Measurements from ENCODE around the gene ASTN2. TPM values are rescaled to one million over a fixed set of nuclear protein-coding genes. Genes with fewer than 3 reads are reported as not detected.

Gene ASTN2
- total and polyA plus RNA-seq, 12 donors, result 1.9 to 11.1 (median 4.0) TPM

DNA sequence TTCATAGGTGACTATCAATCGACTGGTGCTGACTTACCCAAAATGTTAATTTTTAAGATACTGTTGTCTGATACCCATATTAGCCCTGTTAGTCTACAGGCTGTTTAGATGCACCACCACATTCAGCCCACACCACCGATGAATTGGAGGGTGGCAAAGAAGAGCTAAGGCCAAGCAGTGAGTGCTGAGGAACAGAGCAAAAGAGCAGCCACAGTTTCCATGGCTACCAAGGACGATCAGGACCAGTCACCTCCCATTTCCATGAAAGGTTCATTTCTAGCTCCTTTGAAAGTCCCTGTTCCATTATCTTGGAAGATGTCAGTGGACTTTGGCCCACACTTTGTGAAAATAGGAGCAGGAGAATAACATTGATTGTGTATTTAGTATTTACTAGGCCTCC, 364.9 kb downstream of the ASTN2 start:
- Histone ChIP-seq H3K4me1 (no peaks in the 10 kb centered on the region), H3K27ac (no peak overlapping the region), H3K4me3 (no peak overlapping the region), H3K36me3 (no peaks in the 10 kb centered on the region), H3K27me3 (no peaks in the 10 kb centered on the region), H3K9me3 (no peaks in the 10 kb centered on the region)
- DNase-seq (no peak), ATAC-seq (no peak)
- 78 to 82% methylated on average over 3 of the region's 3 CpGs for WGBS, 2 donors
- intact Hi-C loops (cut with DNase I), result no loop called here
- TF ChIP-seq, protein P1, sequence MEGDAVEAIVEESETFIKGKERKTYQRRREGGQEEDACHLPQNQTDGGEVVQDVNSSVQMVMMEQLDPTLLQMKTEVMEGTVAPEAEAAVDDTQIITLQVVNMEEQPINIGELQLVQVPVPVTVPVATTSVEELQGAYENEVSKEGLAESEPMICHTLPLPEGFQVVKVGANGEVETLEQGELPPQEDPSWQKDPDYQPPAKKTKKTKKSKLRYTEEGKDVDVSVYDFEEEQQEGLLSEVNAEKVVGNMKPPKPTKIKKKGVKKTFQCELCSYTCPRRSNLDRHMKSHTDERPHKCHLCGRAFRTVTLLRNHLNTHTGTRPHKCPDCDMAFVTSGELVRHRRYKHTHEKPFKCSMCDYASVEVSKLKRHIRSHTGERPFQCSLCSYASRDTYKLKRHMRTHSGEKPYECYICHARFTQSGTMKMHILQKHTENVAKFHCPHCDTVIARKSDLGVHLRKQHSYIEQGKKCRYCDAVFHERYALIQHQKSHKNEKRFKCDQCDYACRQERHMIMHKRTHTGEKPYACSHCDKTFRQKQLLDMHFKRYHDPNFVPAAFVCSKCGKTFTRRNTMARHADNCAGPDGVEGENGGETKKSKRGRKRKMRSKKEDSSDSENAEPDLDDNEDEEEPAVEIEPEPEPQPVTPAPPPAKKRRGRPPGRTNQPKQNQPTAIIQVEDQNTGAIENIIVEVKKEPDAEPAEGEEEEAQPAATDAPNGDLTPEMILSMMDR (IDR thresholded peaks at IDR 0.05), result no peak

GRCh38 chr9:117046666-117047327, 368.1 kb downstream of the ASTN2 start:
- Histone ChIP-seq H3K4me3 (no peak overlapping the region), H3K4me1 (no peaks in the 10 kb centered on the region), H3K27ac (no peak overlapping the region), H3K27me3 (no peaks in the 10 kb centered on the region), H3K9me3 (no peaks in the 10 kb centered on the region), H3K36me3 (no peaks in the 10 kb centered on the region)
- TF ChIP-seq, protein P1 (IDR thresholded peaks at IDR 0.05), result peak in 1 of 9 donors; percentile 10
- intact Hi-C loops (cut with DNase I), result no loop called here
- ATAC-seq, result no peak
- WGBS, 2 donors, result 75 to 78% methylated on average over 3 of the region's 3 CpGs
- DNase-seq, result no peak

GRCh38 chr9:117044241-117044640, 370.6 kb downstream of the ASTN2 start:
- H3K27ac ChIP-seq, result no peak overlapping the region
- no peaks in the 10 kb centered on the region for H3K9me3 ChIP-seq
- H3K4me1 ChIP-seq, result no peaks in the 10 kb centered on the region
- no peaks in the 10 kb centered on the region for H3K36me3 ChIP-seq
- WGBS, 2 donors, result 47 to 54% methylated on average over 4 of the region's 4 CpGs
- TF ChIP-seq, protein P1 (IDR thresholded peaks at IDR 0.05), result no peak
- H3K27me3 ChIP-seq, result no peaks in the 10 kb centered on the region
- no peak overlapping the region for H3K4me3 ChIP-seq
- intact Hi-C loops (cut with DNase I), result no loop called here
- DNase-seq, result no peak
- no peak for ATAC-seq

- H3K4me1 ChIP-seq, result no peaks in the 10 kb centered on the region
- TF ChIP-seq, protein P1 (IDR thresholded peaks at IDR 0.05), result no peak
- intact Hi-C loops (cut with DNase I), result no loop called here
Observed at GRCh38 chr9:117043159-117043558, 371.7 kb downstream of the ASTN2 start.

More at GRCh38 chr9:117043159-117043558, 371.7 kb downstream of the ASTN2 start:
- 85 to 89% methylated on average over 1 of the region's 1 CpG for WGBS, 2 donors
- Histone ChIP-seq H3K4me3 (no peak overlapping the region), H3K9me3 (no peaks in the 10 kb centered on the region), H3K27me3 (no peaks in the 10 kb centered on the region), H3K36me3 (no peaks in the 10 kb centered on the region), H3K27ac (no peak overlapping the region)
- ATAC-seq (no peak), DNase-seq (no peak)
